HG03108 (cell line): ENCODE data around the gene SMIM13.
"Not testable (repeated sequence)": the region's sequence is repeated elsewhere in the genome, so short reads cannot be mapped to it uniquely, and the experiment has no call there.

Source experiments
- ATAC-seq: cut with Tn5 transposase; IDR thresholded peaks from one replicate; pipeline ENCODE4 v1.9.1; 2021; ENCODE audit warnings: moderate library complexity; ENCODE audit not compliant: unreplicated experiment

The SMIM13 gene

DNA sequence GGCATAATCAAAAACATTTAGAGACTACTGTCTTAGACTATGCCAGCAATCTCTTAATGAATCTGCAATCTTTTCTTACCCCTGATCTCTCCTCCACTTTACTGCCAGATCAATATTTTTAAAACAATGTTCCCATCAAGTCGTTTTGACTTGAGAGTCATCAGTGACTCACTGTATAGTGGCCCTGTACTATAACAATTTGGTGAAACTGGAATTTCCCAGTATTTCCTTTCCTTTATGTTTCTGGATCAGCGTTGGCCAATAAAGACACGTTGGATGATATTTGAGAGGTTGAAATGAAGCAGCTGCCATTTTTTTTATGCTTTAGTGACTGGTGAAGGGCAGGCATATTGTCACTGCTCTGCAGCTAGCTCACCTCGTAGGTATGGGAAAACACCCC, 10.1 kb upstream of the SMIM13 start:
- ATAC-seq = no peak

DNA sequence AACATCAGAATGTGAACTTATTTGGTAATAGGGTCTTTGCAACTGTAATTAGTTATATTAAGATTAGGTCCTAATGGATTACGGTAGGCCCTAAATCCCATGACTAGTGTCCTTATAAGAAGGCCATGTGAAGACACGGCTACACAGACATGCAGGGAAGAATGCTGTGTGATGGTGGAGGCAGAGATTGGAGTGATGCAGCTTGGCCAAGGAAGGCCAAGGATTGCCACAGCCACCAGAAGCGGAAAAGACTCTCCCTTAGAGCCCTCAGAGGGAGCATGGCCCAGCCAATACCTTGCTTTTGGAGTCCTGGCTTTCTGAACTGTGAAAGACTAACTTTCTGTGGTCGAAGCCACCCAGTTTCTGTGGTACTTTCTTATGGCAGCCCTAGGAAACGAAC, 9.7 kb upstream of the SMIM13 start:
- ATAC-seq = no peak

DNA sequence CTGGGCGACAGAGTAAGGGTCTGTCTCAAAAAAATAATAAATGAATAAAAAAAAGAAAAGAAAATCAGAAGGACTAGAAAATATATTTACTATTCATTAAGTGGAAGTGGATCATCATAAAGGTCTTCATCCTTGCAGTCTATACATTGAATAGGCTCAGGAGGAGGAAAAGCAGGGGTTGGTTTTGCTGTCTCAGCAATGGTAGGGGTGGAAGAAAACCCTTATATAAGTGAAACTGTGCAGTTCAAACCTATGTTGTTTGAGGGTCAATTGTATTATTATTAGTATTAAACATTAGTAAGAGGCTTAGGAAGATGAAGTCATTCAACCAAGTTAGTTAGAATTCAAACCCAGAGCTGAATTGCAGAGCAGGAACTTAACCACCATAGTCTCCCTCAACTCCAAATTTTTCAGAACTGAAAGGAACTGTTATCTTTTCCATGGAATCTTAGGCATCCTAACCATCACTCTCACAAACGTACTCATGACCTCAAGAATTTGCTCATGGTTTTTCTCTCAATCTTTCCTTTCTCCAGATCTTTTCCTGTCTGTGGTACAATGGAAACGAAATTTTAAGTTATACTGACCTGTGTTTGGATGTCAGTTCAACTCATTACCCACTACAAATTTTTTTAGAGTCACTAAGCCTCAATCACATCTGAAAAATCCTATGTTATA, 7.7 kb upstream of the SMIM13 start:
- no peak for ATAC-seq

DNA sequence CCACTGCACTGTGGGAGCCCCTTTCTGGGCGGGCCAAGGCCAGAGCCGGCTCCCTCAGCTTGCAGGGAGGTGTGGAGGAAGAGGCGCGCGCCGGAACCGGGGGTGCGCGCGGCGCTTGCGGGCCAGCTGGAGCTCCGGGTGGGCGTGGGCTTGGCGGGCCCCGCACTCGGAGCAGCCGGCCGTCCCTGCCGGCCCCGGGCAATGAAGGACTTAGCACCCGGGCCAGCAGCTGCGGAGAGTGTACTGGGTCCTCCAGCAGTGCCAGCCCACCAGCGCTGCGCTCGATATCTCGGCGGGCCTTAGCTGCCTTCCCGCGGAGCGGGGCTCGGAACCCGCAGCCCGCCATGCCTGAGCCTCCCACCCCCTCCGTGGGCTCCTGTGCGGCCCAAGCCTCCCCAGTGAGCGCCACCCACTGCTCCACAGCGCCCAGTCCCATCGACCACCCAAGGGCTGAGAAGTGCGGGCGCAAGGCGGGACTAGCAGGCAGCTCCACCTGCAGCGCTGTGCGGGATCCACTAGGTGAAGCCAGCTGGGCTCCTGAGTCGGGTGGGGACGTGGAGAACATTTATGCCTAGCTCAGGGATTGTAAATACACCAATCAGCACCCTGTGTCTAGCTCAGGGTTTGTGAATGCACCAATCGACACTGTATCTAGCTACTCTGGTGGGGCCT, 6.4 kb upstream of the SMIM13 start:
- not testable (repeated sequence) for ATAC-seq

DNA sequence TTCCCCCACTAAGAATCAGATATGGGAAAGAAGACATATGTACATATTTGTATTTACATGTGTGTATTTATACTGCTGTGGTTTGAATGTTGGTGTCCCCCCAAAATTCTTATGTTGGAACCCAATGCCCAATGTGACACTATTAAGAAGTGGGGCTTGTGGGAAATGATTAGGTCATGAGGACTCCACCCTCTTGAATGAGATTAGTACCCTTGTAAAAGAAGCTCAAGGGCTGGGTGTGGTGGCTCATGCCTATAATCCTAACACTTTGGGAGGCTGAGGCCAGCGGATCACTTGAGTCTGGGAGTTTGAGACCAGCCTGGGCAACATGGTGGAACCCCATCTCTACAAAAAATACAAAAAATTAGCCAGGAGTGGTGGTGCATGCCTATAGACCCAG, 3.9 kb upstream of the SMIM13 start:
- ATAC-seq = no peak

DNA sequence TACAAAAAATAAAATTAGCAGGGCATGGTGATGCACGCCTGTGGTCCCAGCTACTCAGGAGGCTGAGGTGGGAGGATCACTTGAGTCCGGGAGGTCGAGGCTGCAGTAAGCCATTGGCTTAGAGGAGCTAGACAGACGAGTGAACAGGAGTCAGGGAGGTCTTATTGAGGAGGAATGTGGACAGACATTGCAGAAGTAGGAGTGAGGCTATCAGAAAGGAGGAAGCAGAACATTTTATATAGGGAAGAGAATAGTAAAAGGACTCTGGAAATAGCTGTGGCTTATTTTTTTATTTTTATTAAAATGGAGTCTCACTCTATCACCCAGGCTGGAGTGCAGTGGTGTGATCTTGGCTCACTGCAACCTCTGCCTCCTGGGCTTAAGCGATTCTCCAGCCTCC, 2.5 kb upstream of the SMIM13 start:
- not testable (repeated sequence) for ATAC-seq

DNA sequence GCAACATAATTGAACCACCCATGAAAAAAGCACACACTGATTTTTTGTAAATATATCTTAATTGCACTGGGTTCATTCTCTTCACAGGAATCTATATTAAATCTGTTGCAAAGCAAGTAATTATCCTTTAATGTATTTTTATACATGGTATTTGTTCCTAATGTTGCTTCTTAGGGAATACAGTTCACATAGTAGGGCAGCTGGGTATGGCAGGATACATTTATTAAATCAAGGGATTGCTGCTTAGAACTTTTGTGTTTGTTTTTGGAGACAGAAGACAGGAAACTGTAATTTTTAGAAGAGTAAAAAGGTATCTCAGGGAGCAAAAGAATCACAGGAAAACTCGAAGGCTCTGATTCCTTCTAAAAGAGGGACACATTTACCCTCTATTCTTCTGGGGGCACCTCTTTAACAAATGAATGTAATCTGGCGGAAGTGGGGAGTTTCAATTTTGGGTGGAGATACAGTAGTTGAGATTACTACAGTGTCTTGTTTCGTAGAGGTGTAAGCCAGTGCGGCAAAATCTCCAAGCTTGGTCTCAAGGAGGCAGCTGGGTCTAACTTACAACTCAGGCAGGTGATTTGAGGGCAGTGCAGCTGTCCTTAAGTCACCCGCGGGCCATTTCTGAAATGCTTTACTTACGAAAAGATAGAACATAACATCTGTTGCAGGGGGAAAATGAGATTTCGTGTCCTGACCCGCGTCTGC, 812 bp upstream of the SMIM13 start:
- peak; percentile 36 for ATAC-seq

DNA sequence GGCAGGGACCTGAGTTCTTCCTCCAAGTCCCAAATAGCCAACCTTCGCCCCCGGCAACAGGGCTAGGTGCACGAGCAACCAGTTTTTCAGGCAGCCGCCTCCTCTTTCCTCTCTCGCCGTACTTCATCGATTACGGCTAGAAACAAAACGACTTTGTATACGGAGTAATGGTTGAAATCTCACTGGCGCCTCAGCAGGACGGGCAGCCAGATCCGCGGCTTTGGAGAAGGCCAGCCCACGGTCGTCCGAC, 333 bp upstream of the SMIM13 start:
- peak; percentile 15 for ATAC-seq

DNA sequence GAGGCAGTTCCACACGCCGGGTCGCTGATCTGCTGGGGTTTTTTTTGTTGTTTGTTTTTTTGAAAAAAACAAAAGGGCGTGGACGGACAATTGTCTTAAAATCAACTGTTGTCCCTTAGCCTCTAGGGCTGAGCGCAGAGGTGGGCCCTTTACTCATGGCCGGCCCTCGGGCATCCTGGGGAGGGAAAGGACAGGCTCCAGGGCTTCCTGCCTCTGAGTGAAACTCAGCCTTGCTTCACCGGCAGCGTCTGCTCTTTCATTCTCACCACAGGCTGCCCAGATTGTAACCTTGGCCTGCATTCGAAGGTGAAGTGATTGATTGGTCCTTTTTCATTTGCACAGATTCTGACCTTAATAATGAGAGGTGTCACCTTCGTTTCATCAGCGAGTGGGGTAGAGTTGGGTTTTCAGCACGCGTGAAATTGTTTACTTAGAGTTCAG, 797 bp downstream of the SMIM13 start:
- ATAC-seq = peak; percentile 33

DNA sequence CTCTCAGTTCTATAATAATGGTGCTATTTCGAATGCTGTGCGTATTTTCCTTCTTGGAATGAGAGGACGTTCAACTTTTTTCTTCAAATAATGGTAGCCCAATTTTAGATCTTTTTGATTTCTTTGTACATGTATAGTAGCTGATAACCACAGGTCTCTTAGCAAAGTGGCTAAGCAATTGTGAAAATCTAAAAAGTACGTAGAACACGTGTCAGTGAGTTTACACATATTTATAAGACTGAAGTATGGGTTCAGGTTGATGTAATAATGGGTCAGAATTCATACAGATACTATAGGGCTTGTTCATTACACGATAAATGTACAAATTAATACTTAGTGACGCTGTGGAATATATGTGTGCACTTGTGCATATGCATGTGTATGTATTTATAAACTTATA, 1.3 kb downstream of the SMIM13 start:
- no peak for ATAC-seq

DNA sequence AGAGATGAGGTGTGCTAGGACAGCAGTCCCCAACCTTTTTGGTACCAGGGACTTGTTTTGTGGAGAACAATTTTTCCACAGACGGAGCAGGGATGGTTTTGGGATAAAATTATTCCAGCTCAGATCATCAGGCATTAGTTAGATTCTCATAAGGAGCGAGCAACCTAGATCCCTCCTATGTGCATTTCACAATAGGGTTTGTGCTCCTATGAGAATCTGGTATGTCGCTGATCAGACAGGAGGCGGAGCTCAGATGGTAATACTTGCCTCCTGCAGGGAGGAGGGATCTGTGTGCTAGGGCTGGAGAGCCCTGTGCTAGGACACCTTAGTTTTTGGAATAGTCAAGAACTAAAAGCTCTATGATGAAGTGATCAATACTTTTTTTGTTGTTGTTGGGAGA, 2.5 kb downstream of the SMIM13 start:
- ATAC-seq = no peak

DNA sequence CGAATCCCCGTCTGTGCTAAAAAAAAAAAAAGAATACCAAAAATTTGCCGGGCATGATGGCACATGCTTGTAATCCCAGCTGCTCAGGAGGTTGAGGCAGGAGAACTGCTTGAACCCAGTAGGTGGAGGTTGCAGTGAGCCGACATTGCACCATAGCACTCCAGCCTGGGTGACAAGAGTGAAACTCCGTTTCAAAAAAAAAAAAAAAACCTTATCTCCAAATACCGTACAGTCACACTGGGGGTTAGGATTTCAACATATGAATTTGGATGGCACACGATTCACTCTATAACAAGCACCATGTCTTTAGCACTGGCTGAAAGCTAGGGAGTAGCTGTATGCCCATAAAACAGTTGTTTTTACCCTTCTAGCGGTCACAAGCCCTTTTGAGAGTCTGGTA, 3.8 kb downstream of the SMIM13 start:
- no peak for ATAC-seq

DNA sequence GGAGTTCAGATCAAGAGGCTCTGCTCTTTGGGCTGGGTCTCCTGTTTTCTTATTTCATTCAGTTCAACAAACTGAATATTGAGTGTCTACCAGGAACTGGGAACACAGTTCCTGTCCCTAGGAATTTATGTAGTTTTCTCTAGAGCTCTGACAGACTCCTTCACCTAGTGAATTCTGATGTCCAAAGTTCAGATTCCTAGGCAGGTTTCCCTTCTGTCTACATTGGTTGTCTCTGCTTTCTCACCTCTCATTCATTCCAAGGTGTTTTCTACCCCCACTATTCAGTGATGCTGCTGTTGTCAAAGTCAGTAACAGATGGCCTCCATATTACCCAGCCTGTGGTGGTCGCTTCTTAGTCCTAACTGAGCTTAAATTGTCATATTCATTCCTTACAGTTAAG, 4.4 kb downstream of the SMIM13 start:
- no peak for ATAC-seq

DNA sequence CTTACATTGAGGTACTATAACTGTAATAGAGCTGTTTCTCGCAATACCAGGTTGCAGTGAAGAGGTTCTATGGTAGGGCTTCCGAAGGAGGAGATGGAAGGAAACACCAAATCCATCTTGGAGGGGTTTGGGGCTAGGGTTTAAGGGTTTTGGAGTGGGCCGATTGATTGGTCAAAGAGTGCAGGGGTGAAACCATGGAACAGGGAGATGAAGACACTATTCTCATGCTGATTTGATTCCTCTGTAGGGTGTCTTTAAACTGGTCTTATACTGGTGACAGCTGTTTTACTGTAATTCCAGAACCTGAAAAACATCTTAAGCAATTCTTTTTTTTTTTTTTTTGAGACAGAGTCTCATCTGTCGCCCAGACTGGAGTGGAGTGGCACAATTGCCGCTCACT, 7.8 kb downstream of the SMIM13 start:
- no peak for ATAC-seq

DNA sequence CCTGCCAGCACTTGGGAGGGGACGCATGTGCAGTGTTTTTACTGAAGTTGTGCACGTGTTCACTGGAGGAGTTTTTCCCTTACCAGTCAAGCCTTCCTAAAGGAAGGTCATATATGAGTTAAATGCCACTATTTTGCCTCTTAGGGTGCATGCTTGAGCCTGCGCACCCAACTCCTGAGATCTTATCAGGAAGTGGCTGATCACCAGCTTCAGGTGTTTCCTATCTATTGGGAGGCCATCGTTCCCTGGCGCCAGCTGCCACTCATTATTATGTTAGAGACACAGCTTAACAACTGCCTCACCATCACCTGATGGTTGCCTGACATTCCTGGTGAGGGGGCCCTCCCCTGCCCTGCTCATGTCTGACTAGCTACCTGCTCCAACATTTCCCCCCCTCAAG, 9.4 kb downstream of the SMIM13 start:
- no peak for ATAC-seq

DNA sequence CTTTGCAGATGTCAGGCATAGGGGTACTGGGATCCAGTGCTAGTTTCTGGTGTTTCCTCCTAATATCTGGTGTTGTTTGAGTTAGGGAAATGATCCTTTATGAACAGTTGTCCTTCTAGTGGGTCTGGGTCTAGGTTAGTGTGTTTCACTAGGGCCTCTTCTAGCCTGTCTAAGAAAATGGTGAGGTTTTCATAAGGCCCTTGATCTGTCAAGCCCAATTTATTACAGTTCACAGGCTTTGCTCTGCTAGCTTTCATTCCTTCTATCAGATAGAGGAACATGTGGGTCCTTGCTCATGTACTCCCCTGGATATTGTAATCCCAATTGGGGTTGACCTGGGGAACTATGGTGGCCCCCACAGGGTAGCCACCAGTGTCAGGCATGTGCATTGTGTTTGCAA, 15.1 kb downstream of the SMIM13 start:
- ATAC-seq = no peak

DNA sequence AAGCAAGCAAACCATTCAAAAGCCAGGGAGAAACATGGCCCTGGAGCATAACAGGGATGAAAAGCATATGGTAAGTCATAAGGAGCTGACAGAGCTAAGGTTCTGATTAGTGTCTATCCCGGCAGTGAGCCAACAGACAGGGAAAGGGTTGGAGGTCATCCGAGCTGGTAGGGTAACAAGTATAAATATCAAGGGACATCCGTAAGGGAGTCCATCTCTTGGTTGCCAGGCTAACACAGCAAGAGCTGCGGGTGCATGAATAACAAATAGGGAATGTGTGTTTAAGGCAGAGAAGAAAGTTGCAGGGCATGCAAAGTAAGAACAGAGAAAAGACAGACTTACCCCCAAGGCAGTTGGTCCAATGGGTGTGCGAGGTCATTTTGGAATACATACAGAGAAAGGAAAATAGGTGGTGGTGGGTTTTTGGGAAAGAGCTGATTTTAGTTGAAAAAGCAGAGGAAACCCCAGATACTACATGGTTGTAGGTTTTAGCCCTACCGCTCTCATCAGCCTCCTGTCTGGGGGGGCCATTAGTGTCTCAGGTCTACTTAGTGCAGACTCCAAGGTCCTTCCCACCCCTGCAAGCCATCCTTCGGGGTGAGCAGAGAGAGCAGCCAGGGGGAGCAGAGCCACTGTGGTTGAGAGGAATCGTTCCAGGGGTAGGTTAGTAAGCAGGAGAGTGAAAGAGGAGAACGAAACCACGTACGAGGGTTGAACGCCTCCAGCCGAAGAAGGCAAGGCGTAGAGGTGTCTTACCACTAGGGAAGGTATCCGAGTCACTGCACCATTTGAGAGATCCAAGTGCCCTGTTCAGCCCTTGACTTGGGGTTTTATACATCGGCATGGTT, 17.5 kb downstream of the SMIM13 start, which contains the start of gene ERVFRD-1:
Gene ERVFRD-1, minus strand, starts transcription at position 805 of the 848 bp plus-strand sequence. CDS start 6,415 bp downstream, outside the sequence.
- no peak for ATAC-seq

DNA sequence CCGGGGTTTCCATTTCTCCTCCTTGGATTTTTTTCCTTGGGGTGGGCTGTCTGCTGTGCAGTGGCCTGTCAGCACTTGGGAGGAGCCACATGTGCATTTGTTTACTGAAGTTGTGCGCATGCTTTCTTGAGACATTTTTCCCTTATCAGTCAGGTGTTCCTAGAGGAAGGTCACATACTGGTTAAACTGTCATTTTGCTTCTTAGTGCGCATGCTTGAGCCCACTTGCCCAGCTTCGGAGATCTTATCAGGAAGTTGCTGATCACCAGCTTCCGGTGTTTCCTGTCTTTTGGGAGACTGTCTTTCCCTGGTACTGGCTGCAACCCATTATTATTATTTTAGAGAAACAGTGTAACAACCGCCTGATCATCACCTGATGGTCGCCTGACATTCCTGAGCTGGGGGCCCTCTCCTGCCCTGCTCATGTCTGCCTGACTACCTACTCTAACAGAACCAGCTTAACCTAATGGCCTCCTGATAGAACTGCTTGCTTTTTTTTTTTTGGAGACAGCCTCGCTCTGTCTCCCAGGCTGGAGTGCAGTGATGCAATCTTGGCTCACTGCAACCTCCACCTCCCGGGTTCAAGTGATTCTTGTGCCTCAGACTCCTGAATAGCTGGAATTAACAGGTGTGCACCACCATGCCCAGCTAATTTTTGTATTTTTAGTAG, 18.3 kb downstream of the SMIM13 start:
- no peak for ATAC-seq

DNA sequence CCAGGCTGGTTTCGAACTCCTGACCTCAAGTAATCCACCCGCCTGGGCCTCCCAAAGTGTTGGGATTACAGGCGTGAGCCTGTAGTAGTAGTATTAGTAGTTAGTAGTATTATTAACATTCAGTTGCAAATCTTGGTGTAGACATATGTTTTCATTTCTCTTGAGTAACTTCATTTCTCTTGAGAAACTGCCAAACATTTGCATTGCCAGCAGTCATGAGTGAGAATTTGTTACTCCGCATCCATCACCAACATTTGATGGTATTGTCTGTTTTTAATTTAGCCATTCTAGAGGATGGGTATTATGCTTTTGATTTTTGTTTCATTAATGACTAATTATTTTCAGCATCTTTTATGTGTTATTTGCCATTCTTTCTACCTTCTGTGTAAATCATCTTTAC, 19.4 kb downstream of the SMIM13 start:
- no peak for ATAC-seq

DNA sequence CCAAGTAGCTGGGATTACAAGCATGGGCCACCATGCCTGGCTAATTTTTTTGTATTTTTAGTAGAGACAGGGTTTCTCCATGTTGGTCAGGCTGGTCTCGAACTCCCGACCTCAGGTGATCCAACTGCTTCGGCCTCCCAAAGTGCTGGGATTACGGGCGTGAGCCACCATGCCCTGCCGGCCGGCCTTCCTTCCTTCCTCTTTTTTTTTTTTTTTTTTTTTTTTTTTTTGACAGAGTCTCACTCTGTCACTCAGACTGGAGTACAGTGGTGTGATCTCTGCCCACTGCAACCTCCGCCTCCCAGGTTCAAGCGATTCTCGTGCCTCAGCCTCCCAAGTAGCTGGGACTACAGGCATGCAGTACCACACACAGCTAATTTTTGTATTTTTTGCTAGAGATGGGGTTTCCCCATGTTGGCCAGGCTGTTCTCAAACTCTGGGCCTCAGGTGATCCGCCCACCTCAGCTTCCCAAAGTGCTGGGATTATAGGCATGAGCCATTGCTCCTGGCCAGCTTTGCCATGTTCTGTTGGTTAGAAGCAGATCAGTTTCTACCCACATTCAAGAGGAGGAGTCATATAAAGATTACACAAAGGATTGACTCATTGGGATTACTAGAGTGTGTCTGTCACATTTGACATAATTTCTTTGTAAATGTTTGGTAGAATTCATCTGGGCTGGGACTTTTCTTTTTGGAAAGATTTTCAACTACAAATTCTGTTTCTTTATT, 22.3 kb downstream of the SMIM13 start:
- ATAC-seq = not testable (repeated sequence)
